Dendritic cell treated with granulocyte-macrophage colony-stimulating factor and Interleukin-4, amounts not matched to agents 40 ng/mL and 50 ng/mL, for 4 days (primary cell): ENCODE measurements around the gene GDF11.

Source experiments
- H3K27ac Mint-ChIP-seq: one replicate; pipeline ENCODE4 v1.8.0; 2022; ENCODE audit warnings: mild to moderate bottlenecking, mixed read lengths
- H3K27me3 Mint-ChIP-seq: one replicate; pipeline ENCODE4 v1.8.0; 2022; ENCODE audit warnings: mild to moderate bottlenecking, mixed read lengths
- H3K36me3 Mint-ChIP-seq: one replicate; pipeline ENCODE4 v1.8.0; 2022; ENCODE audit warnings: low read depth, mixed read lengths
- H3K4me1 Mint-ChIP-seq: one replicate; pipeline ENCODE4 v1.8.0; 2022; ENCODE audit warnings: low read depth, mixed read lengths
- H3K4me3 Mint-ChIP-seq: one replicate; pipeline ENCODE4 v1.8.0; 2022; ENCODE audit warnings: mild to moderate bottlenecking, moderate library complexity, mixed read lengths
- H3K9me3 Mint-ChIP-seq: one replicate; pipeline ENCODE4 v1.8.0; 2022; ENCODE audit warnings: mixed read lengths
- intact Hi-C: fragments of 100-400 bp; cut with micrococcal nuclease; formaldehyde crosslinking; loops from one replicate; pipeline ENCODE4 v1.15.0; 2022

The GDF11 gene

GRCh38 chr12:55724226-55724939, 18.5 kb upstream of the GDF11 start:
- Mint-ChIP-seq H3K4me1 (peaks cover 52% of the 10 kb centered on the region), H3K27me3 (no peaks in the 10 kb centered on the region), H3K36me3 (peaks cover 73% of the 10 kb centered on the region), H3K9me3 (no peaks in the 10 kb centered on the region), H3K4me3 (peak overlapping the region; percentile 5), H3K27ac (peak overlapping the region; percentile 56)
- intact Hi-C loops: loop anchor here (1.0 kb wide), 1 partner anchor 13 kb away; no protein-coding TSS in a partner anchor

GRCh38 chr12:55724940-55725309, 18.0 kb upstream of the GDF11 start:
- Mint-ChIP-seq H3K4me3 (peak overlapping the region; percentile 5), H3K9me3 (no peaks in the 10 kb centered on the region), H3K36me3 (peaks cover 73% of the 10 kb centered on the region), H3K4me1 (peaks cover 53% of the 10 kb centered on the region), H3K27me3 (no peaks in the 10 kb centered on the region), H3K27ac (peak overlapping the region; percentile 56)
- intact Hi-C loops: loop anchor here (1.0 kb wide), 1 partner anchor 12 kb away; no protein-coding TSS in a partner anchor

GRCh38 chr12:55725556-55725955, 17.4 kb upstream of the GDF11 start:
- Mint-ChIP-seq H3K36me3 (peaks cover 73% of the 10 kb centered on the region), H3K4me1 (peaks cover 59% of the 10 kb centered on the region), H3K27ac (peak overlapping the region; percentile 56), H3K9me3 (no peaks in the 10 kb centered on the region), H3K27me3 (no peaks in the 10 kb centered on the region), H3K4me3 (peak overlapping the region; percentile 17)
- intact Hi-C loops: no loop called here

GRCh38 chr12:55726971-55727370, 16.0 kb upstream of the GDF11 start:
- Mint-ChIP-seq H3K4me1 (peaks cover 63% of the 10 kb centered on the region), H3K36me3 (peaks cover 78% of the 10 kb centered on the region)

GRCh38 chr12:55727643-55728185, 15.2 kb upstream of the GDF11 start:
- intact Hi-C loops: no loop called here
- peak overlapping the region; percentile 90 for H3K27ac Mint-ChIP-seq
- peaks cover 85% of the 10 kb centered on the region for H3K36me3 Mint-ChIP-seq
- peaks cover 71% of the 10 kb centered on the region for H3K4me1 Mint-ChIP-seq
- peaks cover 1% of the 10 kb centered on the region for H3K27me3 Mint-ChIP-seq
- no peaks in the 10 kb centered on the region for H3K9me3 Mint-ChIP-seq
- peak overlapping the region; percentile 93 for H3K4me3 Mint-ChIP-seq

More at GRCh38 chr12:55726971-55727370, 16.0 kb upstream of the GDF11 start:
- H3K27ac Mint-ChIP-seq: peak overlapping the region; percentile 90
- intact Hi-C loops: no loop called here
- H3K27me3 Mint-ChIP-seq: no peaks in the 10 kb centered on the region
- H3K4me3 Mint-ChIP-seq: peak overlapping the region; percentile 93
- H3K9me3 Mint-ChIP-seq: no peaks in the 10 kb centered on the region

GRCh38 chr12:55728186-55728938, 14.6 kb upstream of the GDF11 start:
- peaks cover 1% of the 10 kb centered on the region for H3K27me3 Mint-ChIP-seq
- H3K4me3 Mint-ChIP-seq: peak overlapping the region; percentile 93
- H3K9me3 Mint-ChIP-seq: no peaks in the 10 kb centered on the region
- H3K4me1 Mint-ChIP-seq: peaks cover 74% of the 10 kb centered on the region
- peak overlapping the region; percentile 90 for H3K27ac Mint-ChIP-seq
- intact Hi-C loops: no loop called here
- H3K36me3 Mint-ChIP-seq: peaks cover 80% of the 10 kb centered on the region

- intact Hi-C loops: loop anchor here (1.0 kb wide), 1 partner anchor 8 kb away; no protein-coding TSS in a partner anchor
- peaks cover 1% of the 10 kb centered on the region for H3K27me3 Mint-ChIP-seq
- peak within 1 kb of the TSS; percentile 90 for H3K27ac Mint-ChIP-seq
- H3K9me3 Mint-ChIP-seq: no peaks in the 10 kb centered on the region
- peaks cover 67% of the 10 kb centered on the region for H3K4me1 Mint-ChIP-seq
- H3K4me3 Mint-ChIP-seq: peak within 1 kb of the TSS; percentile 93
- peaks cover 72% of the 10 kb centered on the region for H3K36me3 Mint-ChIP-seq
These were observed 13.7 kb upstream of the GDF11 start, which contains the start of gene CD63 for GRCh38 chr12:55728939-55729818. TSS of gene CD63 (minus strand) at chr12:55729009. CDS start at chr12:55728341, 668 bp downstream.

GRCh38 chr12:55729819-55730818, 12.8 kb upstream of the GDF11 start:
- H3K27me3 Mint-ChIP-seq: peaks cover 1% of the 10 kb centered on the region
- H3K9me3 Mint-ChIP-seq: no peaks in the 10 kb centered on the region
- H3K27ac Mint-ChIP-seq: peak overlapping the region; percentile 90
- H3K36me3 Mint-ChIP-seq: peaks cover 63% of the 10 kb centered on the region
- peaks cover 60% of the 10 kb centered on the region for H3K4me1 Mint-ChIP-seq
- intact Hi-C loops: loop anchor here (1.0 kb wide), 1 partner anchor 7 kb away; no protein-coding TSS in a partner anchor
- peak overlapping the region; percentile 93 for H3K4me3 Mint-ChIP-seq

- no peak overlapping the region for H3K27ac Mint-ChIP-seq
- H3K9me3 Mint-ChIP-seq: no peaks in the 10 kb centered on the region
- H3K27me3 Mint-ChIP-seq: peaks cover 1% of the 10 kb centered on the region
- H3K36me3 Mint-ChIP-seq: peaks cover 41% of the 10 kb centered on the region
- peaks cover 44% of the 10 kb centered on the region for H3K4me1 Mint-ChIP-seq
- no peak overlapping the region for H3K4me3 Mint-ChIP-seq
- intact Hi-C loops: no loop called here
These were observed 10.6 kb upstream of the GDF11 start for GRCh38 chr12:55732288-55732687.

GRCh38 chr12:55733021-55733555, 9.8 kb upstream of the GDF11 start:
- H3K36me3 Mint-ChIP-seq: peaks cover 33% of the 10 kb centered on the region
- no peak overlapping the region for H3K4me3 Mint-ChIP-seq
- H3K27ac Mint-ChIP-seq: no peak overlapping the region
- H3K4me1 Mint-ChIP-seq: peaks cover 46% of the 10 kb centered on the region
- intact Hi-C loops: no loop called here
- peaks cover 1% of the 10 kb centered on the region for H3K27me3 Mint-ChIP-seq
- H3K9me3 Mint-ChIP-seq: no peaks in the 10 kb centered on the region

- H3K4me1 Mint-ChIP-seq: peaks cover 52% of the 10 kb centered on the region
- intact Hi-C loops: no loop called here
- H3K27ac Mint-ChIP-seq: no peak overlapping the region
These were observed 9.1 kb upstream of the GDF11 start for GRCh38 chr12:55733858-55734257.

GRCh38 chr12:55734595-55734994, 8.3 kb upstream of the GDF11 start:
- Mint-ChIP-seq H3K27ac (no peak overlapping the region), H3K36me3 (peaks cover 24% of the 10 kb centered on the region), H3K9me3 (no peaks in the 10 kb centered on the region), H3K4me3 (no peak overlapping the region), H3K4me1 (peaks cover 53% of the 10 kb centered on the region), H3K27me3 (peaks cover 1% of the 10 kb centered on the region)
- intact Hi-C loops: no loop called here

More at GRCh38 chr12:55733858-55734257, 9.1 kb upstream of the GDF11 start:
- Mint-ChIP-seq H3K27me3 (peaks cover 1% of the 10 kb centered on the region), H3K36me3 (peaks cover 29% of the 10 kb centered on the region), H3K9me3 (no peaks in the 10 kb centered on the region), H3K4me3 (no peak overlapping the region)
